Activated naive CD4-positive, alpha-beta T cell treated with anti-CD3 and anti-CD28 coated beads, Interleukin-2, amount 10 ng/mL, durations not matched to agents 7 days and 5 days (primary cell): Measurements from ENCODE around the gene RHEB.
A peak's percentile ranks its signal among the peaks of the same experiment; 100 is the strongest.

Source experiments
- CTCF ChIA-PET: fragments of 350-600 bp; sonication (Branson Sonifier 250); formaldehyde crosslinking; loops from one replicate; lab custom pipeline; 2021; ENCODE audit warnings: antibody characterized with exemption; lab: Charles Lee
- DNase-seq: peaks from one replicate; pipeline ENCODE4 v3.0.0-alpha.2; 2020
- H3K27ac Mint-ChIP-seq: one replicate; pipeline ENCODE4 v1.8.0; 2021; ENCODE audit warnings: mild to moderate bottlenecking, moderate library complexity, mixed read lengths
- H3K27me3 Mint-ChIP-seq: one replicate; pipeline ENCODE4 v1.8.0; 2021; ENCODE audit warnings: mild to moderate bottlenecking, mixed read lengths
- H3K36me3 Mint-ChIP-seq: one replicate; pipeline ENCODE4 v1.8.0; 2021; ENCODE audit warnings: mixed read lengths
- H3K4me1 Mint-ChIP-seq: one replicate; pipeline ENCODE4 v1.8.0; 2021; ENCODE audit warnings: mixed read lengths
- H3K4me3 Mint-ChIP-seq: one replicate; pipeline ENCODE4 v1.8.0; 2021; ENCODE audit warnings: mild to moderate bottlenecking, moderate library complexity, mixed read lengths
- H3K9me3 Mint-ChIP-seq: one replicate; pipeline ENCODE4 v1.8.0; 2021; ENCODE audit warnings: mixed read lengths

The RHEB gene

GRCh38 chr7:151451156-151451555 is 68.5 kb downstream of the RHEB start:
- CTCF ChIA-PET: interaction anchor here (1.0 to 7.0 kb wide), 5 partner anchors 80 to 309 kb away, joined by 3 to 196 read pairs (median 39); no protein-coding TSS in a partner anchor
- DNase-seq: peak; percentile 12
- Mint-ChIP-seq H3K4me1 (peaks cover 9% of the 10 kb centered on the region), H3K36me3 (no peaks in the 10 kb centered on the region), H3K4me3 (no peak overlapping the region), H3K27me3 (peaks cover 63% of the 10 kb centered on the region), H3K27ac (no peak overlapping the region), H3K9me3 (no peaks in the 10 kb centered on the region)

- no peak for DNase-seq
- Mint-ChIP-seq H3K9me3 (no peaks in the 10 kb centered on the region), H3K4me3 (no peak overlapping the region), H3K27ac (no peak overlapping the region), H3K27me3 (peaks cover 61% of the 10 kb centered on the region), H3K36me3 (no peaks in the 10 kb centered on the region), H3K4me1 (peaks cover 9% of the 10 kb centered on the region)
- CTCF ChIA-PET: interaction anchor here (1.1 to 7.0 kb wide), 11 partner anchors 10 to 310 kb away, joined by 3 to 196 read pairs (median 9); partner anchors contain the start of gene CRYGN
These were observed 69.7 kb downstream of the RHEB start for GRCh38 chr7:151449990-151450389.

- no peaks in the 10 kb centered on the region for H3K9me3 Mint-ChIP-seq
- peaks cover 60% of the 10 kb centered on the region for H3K27me3 Mint-ChIP-seq
- peak; percentile 85 for DNase-seq
- no peak overlapping the region for H3K27ac Mint-ChIP-seq
- H3K36me3 Mint-ChIP-seq: no peaks in the 10 kb centered on the region
- peak overlapping the region; percentile 70 for H3K4me3 Mint-ChIP-seq
- peaks cover 9% of the 10 kb centered on the region for H3K4me1 Mint-ChIP-seq
- CTCF ChIA-PET: interaction anchor here (0.6 to 7.0 kb wide), 38 partner anchors 8 to 310 kb away, joined by 3 to 196 read pairs (median 5); partner anchors contain the start of genes CRYGN and WDR86
These were observed 71.1 kb downstream of the RHEB start for GRCh38 chr7:151448261-151449252.

- H3K4me3 Mint-ChIP-seq: peak overlapping the region; percentile 48
These were observed 71.8 kb downstream of the RHEB start for GRCh38 chr7:151447901-151448260.

GRCh38 chr7:151447312-151447711 is 72.4 kb downstream of the RHEB start:
- peaks cover 62% of the 10 kb centered on the region for H3K27me3 Mint-ChIP-seq
- no peaks in the 10 kb centered on the region for H3K9me3 Mint-ChIP-seq
- peaks cover 11% of the 10 kb centered on the region for H3K4me1 Mint-ChIP-seq
- CTCF ChIA-PET: interaction anchor here (0.9 to 7.0 kb wide), 19 partner anchors 11 to 312 kb away, joined by 3 to 196 read pairs (median 5); no protein-coding TSS in a partner anchor
- DNase-seq: no peak
- no peak overlapping the region for H3K27ac Mint-ChIP-seq
- H3K36me3 Mint-ChIP-seq: no peaks in the 10 kb centered on the region
- H3K4me3 Mint-ChIP-seq: no peak overlapping the region

More at GRCh38 chr7:151447901-151448260, 71.8 kb downstream of the RHEB start:
- H3K27ac Mint-ChIP-seq: no peak overlapping the region
- H3K4me1 Mint-ChIP-seq: peaks cover 9% of the 10 kb centered on the region
- no peaks in the 10 kb centered on the region for H3K9me3 Mint-ChIP-seq
- no peak for DNase-seq
- CTCF ChIA-PET: interaction anchor here (0.6 to 7.0 kb wide), 35 partner anchors 10 to 311 kb away, joined by 3 to 196 read pairs (median 4); partner anchors contain the start of gene WDR86
- peaks cover 60% of the 10 kb centered on the region for H3K27me3 Mint-ChIP-seq
- no peaks in the 10 kb centered on the region for H3K36me3 Mint-ChIP-seq

GRCh38 chr7:151446412-151446811 is 73.3 kb downstream of the RHEB start:
- CTCF ChIA-PET: interaction anchor here (0.9 kb wide), 1 partner anchor 13 kb away, joined by 4 read pairs; no protein-coding TSS in a partner anchor
- Mint-ChIP-seq H3K36me3 (no peaks in the 10 kb centered on the region), H3K4me1 (peaks cover 17% of the 10 kb centered on the region), H3K27ac (no peak overlapping the region), H3K4me3 (no peak overlapping the region), H3K27me3 (peaks cover 59% of the 10 kb centered on the region), H3K9me3 (no peaks in the 10 kb centered on the region)
- no peak for DNase-seq

GRCh38 chr7:151444632-151445031 is 75.1 kb downstream of the RHEB start:
- H3K9me3 Mint-ChIP-seq: no peaks in the 10 kb centered on the region
- no peak overlapping the region for H3K27ac Mint-ChIP-seq
- H3K4me3 Mint-ChIP-seq: no peak overlapping the region
- peaks cover 58% of the 10 kb centered on the region for H3K27me3 Mint-ChIP-seq
- no peak for DNase-seq
- CTCF ChIA-PET: interaction anchor here (1.1 to 2.2 kb wide), 3 partner anchors 78 to 128 kb away, joined by 3 to 5 read pairs (median 4); no protein-coding TSS in a partner anchor
- H3K36me3 Mint-ChIP-seq: no peaks in the 10 kb centered on the region
- H3K4me1 Mint-ChIP-seq: peaks cover 30% of the 10 kb centered on the region

- H3K27me3 Mint-ChIP-seq: peaks cover 64% of the 10 kb centered on the region
- no peak overlapping the region for H3K4me3 Mint-ChIP-seq
- CTCF ChIA-PET: interaction anchor here (0.8 to 1.2 kb wide), 2 partner anchors 13 to 75 kb away, joined by 3 read pairs; no protein-coding TSS in a partner anchor
- H3K27ac Mint-ChIP-seq: no peak overlapping the region
- no peak for DNase-seq
- no peaks in the 10 kb centered on the region for H3K9me3 Mint-ChIP-seq
- H3K4me1 Mint-ChIP-seq: peaks cover 23% of the 10 kb centered on the region
- H3K36me3 Mint-ChIP-seq: no peaks in the 10 kb centered on the region
These were observed 76.8 kb downstream of the RHEB start for GRCh38 chr7:151442776-151443496.

GRCh38 chr7:151440799-151441445 is 78.8 kb downstream of the RHEB start:
- H3K36me3 Mint-ChIP-seq: no peaks in the 10 kb centered on the region
- H3K4me1 Mint-ChIP-seq: peaks cover 21% of the 10 kb centered on the region
- CTCF ChIA-PET: interaction anchor here (1.9 kb wide), 1 partner anchor 8 kb away, joined by 9 read pairs; no protein-coding TSS in a partner anchor
- no peaks in the 10 kb centered on the region for H3K9me3 Mint-ChIP-seq
- no peak overlapping the region for H3K27ac Mint-ChIP-seq
- H3K4me3 Mint-ChIP-seq: no peak overlapping the region
- H3K27me3 Mint-ChIP-seq: peaks cover 53% of the 10 kb centered on the region
- DNase-seq: no peak

- H3K36me3 Mint-ChIP-seq: no peaks in the 10 kb centered on the region
- H3K27ac Mint-ChIP-seq: no peak within 1 kb of the TSS
- DNase-seq: peak; percentile 38
- H3K9me3 Mint-ChIP-seq: no peaks in the 10 kb centered on the region
- peak within 1 kb of the TSS; percentile 33 for H3K4me3 Mint-ChIP-seq
- CTCF ChIA-PET: interaction anchor here (0.7 to 1.9 kb wide), 2 partner anchors 9 to 72 kb away, joined by 3 to 9 read pairs; no protein-coding TSS in a partner anchor
- H3K4me1 Mint-ChIP-seq: peaks cover 21% of the 10 kb centered on the region
- H3K27me3 Mint-ChIP-seq: peaks cover 53% of the 10 kb centered on the region
These were observed 79.6 kb downstream of the RHEB start, which contains the start of gene CRYGN for GRCh38 chr7:151439855-151440798. TSS of gene CRYGN (minus strand) at chr7:151440141. CDS start at chr7:151439917, 224 bp downstream.

GRCh38 chr7:151438864-151439601 is 80.7 kb downstream of the RHEB start:
- peaks cover 21% of the 10 kb centered on the region for H3K4me1 Mint-ChIP-seq

More at GRCh38 chr7:151438864-151439601, 80.7 kb downstream of the RHEB start:
- no peaks in the 10 kb centered on the region for H3K9me3 Mint-ChIP-seq
- CTCF ChIA-PET: interaction anchor here (0.6 to 1.9 kb wide), 2 partner anchors 10 to 123 kb away, joined by 3 to 9 read pairs; no protein-coding TSS in a partner anchor
- H3K36me3 Mint-ChIP-seq: no peaks in the 10 kb centered on the region
- no peak overlapping the region for H3K4me3 Mint-ChIP-seq
- no peak overlapping the region for H3K27ac Mint-ChIP-seq
- DNase-seq: no peak
- H3K27me3 Mint-ChIP-seq: peaks cover 51% of the 10 kb centered on the region
